GM19463 (cell line): Measurements from ENCODE around the gene GOLGA8S.
"Not testable (repeated sequence)": the region's sequence is repeated elsewhere in the genome, so short reads cannot be mapped to it uniquely, and the experiment has no call there.

ENCODE experiments used
- ATAC-seq: cut with Tn5 transposase; IDR thresholded peaks from one replicate; pipeline ENCODE4 v1.9.1; 2021; ENCODE audit warnings: mild to moderate bottlenecking, moderate library complexity; ENCODE audit not compliant: unreplicated experiment

Gene GOLGA8S

GRCh38 chr15:23395832-23396231 is 41.3 kb downstream of the GOLGA8S start:
- no peak for ATAC-seq

GRCh38 chr15:23397779-23398178 is 43.2 kb downstream of the GOLGA8S start:
- ATAC-seq: no peak

- not testable (repeated sequence) for ATAC-seq
These were observed 43.8 kb downstream of the GOLGA8S start for GRCh38 chr15:23398357-23398756.

GRCh38 chr15:23399207-23399606 is 44.7 kb downstream of the GOLGA8S start:
- ATAC-seq: not testable (repeated sequence)

- no peak for ATAC-seq
These were observed 47.1 kb downstream of the GOLGA8S start for GRCh38 chr15:23401627-23402026.

GRCh38 chr15:23402140-23402539 is 47.6 kb downstream of the GOLGA8S start:
- no peak for ATAC-seq

GRCh38 chr15:23402544-23402943 is 48.0 kb downstream of the GOLGA8S start:
- no peak for ATAC-seq

GRCh38 chr15:23403550-23403949 is 49.0 kb downstream of the GOLGA8S start:
- ATAC-seq: no peak

GRCh38 chr15:23411841-23412240 is 57.3 kb downstream of the GOLGA8S start:
- no peak for ATAC-seq

GRCh38 chr15:23412881-23413600 is 58.5 kb downstream of the GOLGA8S start:
- ATAC-seq: not testable (repeated sequence)
